ENCODE measurements around the gene GPATCH8. TPM values are rescaled to one million over a fixed set of nuclear protein-coding genes. Genes with fewer than 3 reads are reported as not detected.

The GPATCH8 gene
- total RNA-seq, 1 experiment from 2014 or later: 39.4 TPM

DNA sequence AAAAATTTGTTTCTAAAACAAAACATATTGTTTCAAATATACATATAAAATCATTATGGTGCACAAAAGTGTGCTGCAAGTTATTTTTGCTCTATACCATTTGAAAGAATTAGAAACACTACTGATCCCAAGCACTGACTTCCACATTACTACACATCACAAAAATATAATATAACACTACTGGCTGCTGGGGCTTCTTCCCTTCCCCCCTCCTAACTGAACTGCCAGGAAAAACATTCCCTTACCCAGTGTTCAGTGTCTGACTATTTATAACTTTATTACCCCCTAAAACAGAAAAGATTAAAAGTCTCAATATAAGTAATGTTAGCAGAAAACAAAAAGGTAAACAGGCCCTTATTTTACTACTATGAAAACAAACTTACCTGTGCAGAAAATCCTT lies 36.9 kb downstream of the GPATCH8 start:
- H3F3A ChIP-seq (ENCODE audit: insufficient read depth, low read depth): peaks cover 10% of the 10 kb centered on the region
- no peaks in the 10 kb centered on the region for H3K9me3 ChIP-seq (ENCODE audit: insufficient read depth, low read depth)
- H3K4me1 ChIP-seq (replicated peaks; ENCODE audit: insufficient read depth): no peaks in the 10 kb centered on the region
- ChIA-PET POLR2A (ENCODE audit: unreplicated experiment) (no interaction called here), CTCF (no interaction called here)
- intact Hi-C loops (cut with micrococcal nuclease; ENCODE audit: unreplicated experiment): no loop called here
- H2AFZ ChIP-seq: no peak overlapping the region
- H3K27me3 ChIP-seq (ENCODE audit: insufficient read depth, low read depth): no peaks in the 10 kb centered on the region
- peaks cover 40% of the 10 kb centered on the region; the same call in 1 of the 2 replicates for H4K20me1 ChIP-seq (ENCODE audit: insufficient read depth)
- peaks cover 53% of the 10 kb centered on the region for H3K79me2 ChIP-seq (ENCODE audit: low read depth)
- no peak overlapping the region for H3K4me2 ChIP-seq
- H3K4me3 ChIP-seq: no peak overlapping the region
- no peak for DNase-seq
- BruUV-seq (replicated peaks): no TSS peak
- 0 out of 2 replicates have a peak, but pooled peaks cover 5% of the 10 kb centered on the region for H3K36me3 ChIP-seq (ENCODE audit: low read depth)
- no peak overlapping the region for H3K27ac ChIP-seq
- H3K9me2 ChIP-seq (ENCODE audit: insufficient read depth): no peaks in the 10 kb centered on the region
- TF ChIP-seq EZH2 (IDR thresholded peaks at IDR 0.05; ENCODE audit: low read depth) (no peak), CTCF (conservative IDR thresholded peaks at IDR 0.05) (no peak)

DNA sequence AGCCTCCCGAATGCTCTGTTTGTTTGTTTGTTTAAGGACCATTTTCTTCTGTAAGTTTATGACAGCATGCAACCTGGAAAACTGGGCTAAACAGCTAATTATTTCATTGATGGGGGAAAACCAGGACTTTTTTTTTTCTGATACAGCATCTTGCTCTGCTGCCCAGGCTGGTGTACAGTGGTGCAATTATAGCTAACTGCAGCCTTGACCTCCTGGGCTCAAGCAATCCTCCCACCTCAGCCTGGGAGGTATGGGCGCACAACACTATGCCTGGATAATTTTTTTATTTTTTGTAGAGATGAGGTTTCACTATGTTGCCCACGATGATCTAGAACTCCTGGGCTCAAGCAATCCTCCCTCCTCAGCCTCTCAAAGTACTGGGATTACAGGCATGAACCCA lies 37.3 kb downstream of the GPATCH8 start:
- H3K4me2 ChIP-seq: no peak overlapping the region
- no peak overlapping the region for H3K27ac ChIP-seq
- intact Hi-C loops (cut with micrococcal nuclease; ENCODE audit: unreplicated experiment): no loop called here
- POLR2A ChIA-PET (ENCODE audit: unreplicated experiment): interaction anchor here (0.6 kb wide), 1 partner anchor 121 kb away, joined by 4 read pairs; the partner anchor contains the start of gene GRN
- H3K27me3 ChIP-seq (ENCODE audit: insufficient read depth, low read depth): no peaks in the 10 kb centered on the region
- no peaks in the 10 kb centered on the region for H3K9me2 ChIP-seq (ENCODE audit: insufficient read depth)
- no peak overlapping the region for H3K4me3 ChIP-seq
- H2AFZ ChIP-seq: no peak overlapping the region
- H3K79me2 ChIP-seq (ENCODE audit: low read depth): peaks cover 51% of the 10 kb centered on the region
- peaks cover 40% of the 10 kb centered on the region; the same call in 1 of the 2 replicates for H4K20me1 ChIP-seq (ENCODE audit: insufficient read depth)
- TF ChIP-seq EZH2 (IDR thresholded peaks at IDR 0.05; ENCODE audit: low read depth) (no peak), CTCF (conservative IDR thresholded peaks at IDR 0.05) (no peak)
- no peaks in the 10 kb centered on the region for H3K4me1 ChIP-seq (replicated peaks; ENCODE audit: insufficient read depth)
- peaks cover 10% of the 10 kb centered on the region for H3F3A ChIP-seq (ENCODE audit: insufficient read depth, low read depth)
- BruUV-seq (replicated peaks): no TSS peak
- no peaks in the 10 kb centered on the region for H3K9me3 ChIP-seq (ENCODE audit: insufficient read depth, low read depth)
- 0 out of 2 replicates have a peak, but pooled peaks cover 3% of the 10 kb centered on the region for H3K36me3 ChIP-seq (ENCODE audit: low read depth)
- CTCF ChIA-PET: no interaction called here
- no peak for DNase-seq

DNA sequence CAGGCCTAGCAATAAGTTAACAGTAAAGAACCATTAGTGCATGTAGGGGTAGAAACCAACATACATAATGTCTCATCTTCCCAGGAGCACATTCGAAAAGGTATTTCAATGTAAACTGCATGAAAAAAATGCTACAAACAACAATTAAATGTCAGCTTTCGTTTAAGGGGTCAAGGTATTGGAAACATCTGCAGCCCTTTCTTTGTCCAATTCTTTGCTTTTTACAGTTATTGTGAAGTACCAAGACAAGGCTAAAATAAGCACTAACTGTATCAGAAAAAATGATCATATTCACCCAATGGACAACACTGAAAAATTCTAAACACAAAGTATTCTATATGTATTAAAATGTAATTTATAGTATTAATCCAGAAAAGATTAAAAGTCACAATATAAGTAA lies 37.9 kb downstream of the GPATCH8 start:
- Histone ChIP-seq H3K9me3 (ENCODE audit: insufficient read depth, low read depth) (no peaks in the 10 kb centered on the region), H3K36me3 (ENCODE audit: low read depth) (0 out of 2 replicates have a peak, but pooled peaks cover 3% of the 10 kb centered on the region), H2AFZ (no peak overlapping the region), H3K4me1 (replicated peaks; ENCODE audit: insufficient read depth) (no peaks in the 10 kb centered on the region), H3K79me2 (ENCODE audit: low read depth) (peaks cover 51% of the 10 kb centered on the region), H3K27me3 (ENCODE audit: insufficient read depth, low read depth) (no peaks in the 10 kb centered on the region), H3K4me2 (no peak overlapping the region), H3K27ac (no peak overlapping the region), H3K4me3 (no peak overlapping the region), H4K20me1 (ENCODE audit: insufficient read depth) (peaks cover 40% of the 10 kb centered on the region; the same call in 1 of the 2 replicates), H3F3A (ENCODE audit: insufficient read depth, low read depth) (peaks cover 10% of the 10 kb centered on the region), H3K9me2 (ENCODE audit: insufficient read depth) (no peaks in the 10 kb centered on the region)
- POLR2A ChIA-PET (ENCODE audit: unreplicated experiment): interaction anchor here (0.6 kb wide), 2 partner anchors 22 to 120 kb away, joined by 4 read pairs; partner anchors contain the start of gene GRN
- CTCF ChIA-PET: no interaction called here
- TF ChIP-seq EZH2 (IDR thresholded peaks at IDR 0.05; ENCODE audit: low read depth) (no peak), CTCF (conservative IDR thresholded peaks at IDR 0.05) (no peak)
- intact Hi-C loops (cut with micrococcal nuclease; ENCODE audit: unreplicated experiment): no loop called here
- BruUV-seq (replicated peaks): no TSS peak
- DNase-seq: no peak
